Measurements from ENCODE around the gene LEMD3.

Gene LEMD3

DNA sequence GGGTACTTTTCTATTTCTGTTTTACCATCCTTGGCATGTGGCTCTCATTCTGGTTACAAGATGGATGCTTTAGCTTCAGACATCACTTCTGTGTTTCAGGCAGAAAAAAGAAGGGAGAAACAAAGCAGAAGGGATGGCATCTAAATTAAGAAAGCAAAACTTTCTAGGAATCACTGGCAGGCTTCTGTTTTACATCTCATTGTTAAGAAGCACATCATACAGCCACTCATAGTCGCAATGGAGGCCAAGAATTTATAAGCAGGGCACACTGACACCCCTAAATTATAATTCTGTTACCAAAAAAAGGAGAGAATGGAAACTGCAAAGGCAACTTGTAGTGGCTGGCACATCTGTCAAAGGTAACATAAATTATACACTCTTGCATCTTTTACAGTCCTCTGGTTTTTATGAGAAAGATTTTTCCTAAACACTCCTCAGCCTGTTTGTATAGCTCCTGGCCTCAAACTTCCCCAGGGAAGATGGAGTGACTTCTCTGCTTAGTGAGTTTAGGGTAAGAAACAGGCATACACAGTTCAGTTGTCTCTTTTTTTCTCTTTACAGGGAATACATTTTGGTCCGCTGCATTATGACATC is 22.0 kb upstream of the LEMD3 start:
- CTCF ChIA-PET: no interaction called here
- DNase-seq (ENCODE audit: low read depth, low spot score): no peak
- POLR2A ChIA-PET: no interaction called here
- no peak overlapping the region for H3K4me3 ChIP-seq (ENCODE audit: low read depth, low read length)
- TF ChIP-seq, protein P1, sequence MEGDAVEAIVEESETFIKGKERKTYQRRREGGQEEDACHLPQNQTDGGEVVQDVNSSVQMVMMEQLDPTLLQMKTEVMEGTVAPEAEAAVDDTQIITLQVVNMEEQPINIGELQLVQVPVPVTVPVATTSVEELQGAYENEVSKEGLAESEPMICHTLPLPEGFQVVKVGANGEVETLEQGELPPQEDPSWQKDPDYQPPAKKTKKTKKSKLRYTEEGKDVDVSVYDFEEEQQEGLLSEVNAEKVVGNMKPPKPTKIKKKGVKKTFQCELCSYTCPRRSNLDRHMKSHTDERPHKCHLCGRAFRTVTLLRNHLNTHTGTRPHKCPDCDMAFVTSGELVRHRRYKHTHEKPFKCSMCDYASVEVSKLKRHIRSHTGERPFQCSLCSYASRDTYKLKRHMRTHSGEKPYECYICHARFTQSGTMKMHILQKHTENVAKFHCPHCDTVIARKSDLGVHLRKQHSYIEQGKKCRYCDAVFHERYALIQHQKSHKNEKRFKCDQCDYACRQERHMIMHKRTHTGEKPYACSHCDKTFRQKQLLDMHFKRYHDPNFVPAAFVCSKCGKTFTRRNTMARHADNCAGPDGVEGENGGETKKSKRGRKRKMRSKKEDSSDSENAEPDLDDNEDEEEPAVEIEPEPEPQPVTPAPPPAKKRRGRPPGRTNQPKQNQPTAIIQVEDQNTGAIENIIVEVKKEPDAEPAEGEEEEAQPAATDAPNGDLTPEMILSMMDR (IDR thresholded peaks at IDR 0.05; ENCODE audit: insufficient read depth, low read length, missing control alignments): no peak

DNA sequence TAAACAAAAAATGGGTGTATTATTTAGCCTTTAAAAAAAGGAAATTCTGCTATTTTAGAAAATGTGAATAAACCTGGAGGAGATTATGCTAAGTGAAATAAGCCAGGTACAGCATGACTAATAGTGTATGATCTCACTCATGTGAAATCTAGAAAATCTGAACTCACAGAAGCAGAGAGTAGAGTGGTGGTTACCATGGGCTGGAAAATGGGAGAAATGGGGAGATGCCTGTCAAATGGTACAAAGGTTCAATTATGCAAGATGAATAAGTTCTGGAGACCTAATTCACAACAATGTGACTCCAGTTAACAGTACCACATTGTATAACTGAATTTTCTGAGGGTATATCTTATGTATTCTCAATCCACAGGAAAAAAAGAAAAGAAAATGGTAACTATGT is 17.4 kb upstream of the LEMD3 start:
- DNase-seq (ENCODE audit: low read depth, low spot score): no peak
- TF ChIP-seq, protein P1 (IDR thresholded peaks at IDR 0.05; ENCODE audit: insufficient read depth, low read length, missing control alignments): no peak
- H3K4me3 ChIP-seq (ENCODE audit: low read depth, low read length): no peak overlapping the region
- CTCF ChIA-PET: no interaction called here
- POLR2A ChIA-PET: no interaction called here

DNA sequence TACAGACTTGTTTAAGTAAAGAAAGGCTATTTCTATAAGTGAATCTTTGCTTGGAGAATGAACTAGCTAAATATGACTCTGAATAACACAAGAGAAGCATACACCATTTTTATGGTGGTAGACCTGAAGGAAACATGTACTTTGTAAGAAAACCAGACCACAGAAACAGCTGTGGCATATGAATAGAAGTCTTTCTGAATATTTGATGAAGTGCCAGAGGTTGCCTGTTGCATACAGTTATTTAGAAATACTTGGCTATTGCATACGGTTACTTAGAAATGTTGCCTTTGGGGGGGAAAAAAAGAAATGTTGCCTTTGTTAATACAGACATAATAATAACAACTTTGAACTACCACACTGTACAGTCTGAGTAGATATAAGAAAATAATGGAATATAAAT is 16.8 kb upstream of the LEMD3 start:
- TF ChIP-seq, protein P1 (IDR thresholded peaks at IDR 0.05; ENCODE audit: insufficient read depth, low read length, missing control alignments): no peak
- DNase-seq (ENCODE audit: low read depth, low spot score): no peak
- ChIA-PET CTCF (no interaction called here), POLR2A (no interaction called here)
- no peak overlapping the region for H3K4me3 ChIP-seq (ENCODE audit: low read depth, low read length)

DNA sequence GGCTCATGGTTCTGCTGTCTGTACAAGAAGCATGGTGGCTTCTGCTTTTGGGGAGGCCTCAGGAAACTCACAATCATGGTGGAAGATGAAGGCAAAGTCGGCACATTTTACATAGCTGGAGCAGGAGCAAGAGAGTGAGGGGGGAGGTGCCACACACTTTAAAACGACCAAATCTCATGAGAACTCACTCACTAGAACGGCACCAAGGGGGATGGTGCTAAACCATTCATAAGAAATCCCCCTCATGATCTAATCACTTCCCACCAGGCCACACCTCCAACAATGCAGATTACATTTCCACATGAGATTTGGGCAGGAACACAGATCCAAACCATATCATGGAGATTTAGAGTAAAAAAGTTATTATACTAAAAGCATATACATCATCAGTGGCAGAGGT is 13.6 kb upstream of the LEMD3 start:
- TF ChIP-seq, protein P1 (IDR thresholded peaks at IDR 0.05; ENCODE audit: insufficient read depth, low read length, missing control alignments): no peak

DNA sequence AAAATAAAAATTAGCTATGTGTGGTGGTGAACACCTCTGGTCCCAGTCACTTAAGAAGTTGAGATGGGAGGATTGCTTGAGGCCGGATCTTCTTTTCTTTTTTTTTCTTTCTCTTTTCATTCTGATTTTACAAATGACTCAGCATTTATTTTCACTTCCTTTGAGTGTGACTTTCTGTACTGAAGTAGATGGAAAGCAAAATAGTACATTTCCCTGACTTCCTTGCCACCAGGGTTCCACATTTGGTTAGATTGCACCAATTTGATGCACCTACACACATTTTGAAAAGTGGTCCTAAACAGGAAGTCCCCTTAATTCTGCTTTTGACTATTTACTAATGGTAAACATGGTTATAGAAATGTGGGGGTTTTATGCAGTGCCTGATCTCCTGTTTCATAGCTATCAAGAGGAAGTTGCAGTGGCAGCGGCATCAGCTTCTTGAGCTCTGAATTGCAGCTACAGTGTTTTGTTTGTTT is 13.0 kb upstream of the LEMD3 start:
- CTCF ChIA-PET: no interaction called here
- no peak overlapping the region for H3K4me3 ChIP-seq (ENCODE audit: low read depth, low read length)
- TF ChIP-seq, protein P1 (IDR thresholded peaks at IDR 0.05; ENCODE audit: insufficient read depth, low read length, missing control alignments): no peak
- no peak for DNase-seq (ENCODE audit: low read depth, low spot score)
- POLR2A ChIA-PET: no interaction called here

More for the DNA sequence above, 13.6 kb upstream of the LEMD3 start:
- no peak for DNase-seq (ENCODE audit: low read depth, low spot score)
- ChIA-PET POLR2A (no interaction called here), CTCF (no interaction called here)
- H3K4me3 ChIP-seq (ENCODE audit: low read depth, low read length): no peak overlapping the region

DNA sequence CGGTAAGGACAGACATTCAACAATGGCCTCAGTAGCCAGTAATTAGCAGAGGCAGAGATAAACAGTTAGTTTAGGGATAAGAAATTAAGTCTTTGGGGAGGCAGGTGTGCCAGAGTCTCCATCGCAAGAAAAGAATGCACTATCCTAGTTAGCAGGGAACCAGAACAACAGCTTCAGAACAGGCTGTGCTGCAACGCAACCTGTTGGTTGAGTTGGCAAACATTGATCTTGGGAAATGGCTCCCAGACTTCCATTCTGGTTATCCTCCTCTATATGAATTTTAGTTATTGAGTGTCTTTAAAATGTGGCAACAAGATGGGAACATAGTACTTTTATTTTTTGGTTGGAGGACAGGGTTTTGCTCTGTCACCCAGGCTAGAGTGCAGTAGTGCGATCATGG is 12.3 kb upstream of the LEMD3 start:
- TF ChIP-seq, protein P1 (IDR thresholded peaks at IDR 0.05; ENCODE audit: insufficient read depth, low read length, missing control alignments): no peak
- POLR2A ChIA-PET: no interaction called here
- no peak overlapping the region for H3K4me3 ChIP-seq (ENCODE audit: low read depth, low read length)
- DNase-seq (ENCODE audit: low read depth, low spot score): no peak
- CTCF ChIA-PET: no interaction called here
